Activated CD4-positive, alpha-beta T cell treated with anti-CD3 and anti-CD28 coated beads, Interleukin-10, Interleukin-2, amounts not matched to agents 100 ng/mL and 50 ng/mL, durations not matched to agents 16 hours and 8 hours (primary cell): Measurements from ENCODE around the gene MPRIP.

Experiments
- DNase-seq: peaks from one replicate; pipeline ENCODE4 v3.0.0-alpha.2; 2020

MPRIP gene

DNA sequence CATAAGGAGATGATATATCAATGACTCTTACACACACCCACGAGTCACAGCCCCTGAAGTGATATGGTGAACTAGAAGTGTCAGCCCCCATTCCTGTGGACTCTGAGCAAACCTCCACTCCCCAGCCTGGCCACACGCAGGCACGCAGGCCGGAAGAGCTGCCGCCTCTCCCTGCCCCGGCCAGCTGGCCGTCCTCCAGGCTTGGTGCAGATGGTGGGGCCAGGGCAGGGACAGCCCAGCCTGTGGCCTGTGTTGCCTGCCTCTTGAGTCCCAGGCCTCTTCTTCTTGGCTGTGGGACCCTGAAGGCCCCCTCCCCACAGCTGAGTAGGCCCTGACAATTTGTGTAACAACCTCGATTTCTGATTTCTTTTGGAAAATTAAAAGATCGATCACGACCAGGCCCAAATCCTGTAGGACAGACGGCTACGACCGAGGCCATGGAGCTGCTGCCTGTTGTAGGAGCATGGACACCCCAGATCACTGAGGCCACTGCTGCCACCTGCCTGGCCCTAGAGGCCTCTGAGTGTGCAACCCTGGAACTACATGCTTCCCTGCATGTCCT lies 10.0 kb upstream of the MPRIP start:
- DNase-seq = no peak

- no peak for DNase-seq
Observed at GRCh38 chr17:17033466-17033865, 8.8 kb upstream of the MPRIP start.

DNA sequence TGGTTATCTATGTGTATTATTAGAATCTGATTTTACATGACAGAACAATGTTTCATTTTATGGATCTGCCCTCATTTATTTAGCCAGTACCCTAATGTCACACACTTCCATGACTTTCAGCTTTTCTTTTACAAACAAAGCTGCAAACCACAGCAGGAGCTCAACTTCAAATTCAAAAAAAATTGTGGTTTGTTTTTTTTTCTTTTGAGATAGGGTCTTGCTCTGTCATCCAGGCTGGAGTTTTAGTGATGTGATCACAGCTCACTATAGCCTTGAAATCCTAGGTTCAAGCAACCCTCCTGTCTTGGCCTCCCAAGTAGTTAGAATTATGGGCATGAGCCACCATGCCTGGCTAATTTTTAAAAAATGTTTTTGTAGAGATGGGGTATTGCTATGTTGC lies 8.2 kb upstream of the MPRIP start:
- DNase-seq = no peak

- DNase-seq = no peak
Observed at GRCh38 chr17:17034496-17035075, 7.7 kb upstream of the MPRIP start.

- no peak for DNase-seq
Observed at GRCh38 chr17:17035490-17035889, 6.8 kb upstream of the MPRIP start.

- no peak for DNase-seq
Observed at GRCh38 chr17:17035920-17036523, 6.2 kb upstream of the MPRIP start.

DNA sequence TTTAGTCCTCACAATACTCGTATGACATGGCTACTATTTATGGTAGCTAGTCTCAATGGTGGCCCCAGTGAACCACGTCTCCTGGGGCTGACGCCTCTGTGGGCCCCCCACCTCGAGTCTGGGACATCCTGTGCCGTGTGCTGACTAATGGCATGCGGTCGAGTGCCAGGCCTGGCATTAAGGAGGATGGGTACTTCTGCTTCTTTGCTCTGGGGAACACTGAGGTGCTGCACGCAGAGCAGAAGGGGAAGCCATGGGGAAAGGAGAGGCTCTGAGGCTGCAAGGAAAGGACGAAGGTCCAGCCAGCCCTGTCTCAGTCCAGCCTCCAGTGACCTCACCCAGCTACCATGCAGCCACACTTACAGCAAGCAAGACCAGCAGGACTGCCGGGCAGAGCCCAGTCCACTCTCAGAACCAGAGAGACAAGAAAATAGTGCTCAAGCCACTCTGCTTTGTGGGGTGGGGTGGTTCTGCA lies 5.7 kb upstream of the MPRIP start:
- no peak for DNase-seq

DNA sequence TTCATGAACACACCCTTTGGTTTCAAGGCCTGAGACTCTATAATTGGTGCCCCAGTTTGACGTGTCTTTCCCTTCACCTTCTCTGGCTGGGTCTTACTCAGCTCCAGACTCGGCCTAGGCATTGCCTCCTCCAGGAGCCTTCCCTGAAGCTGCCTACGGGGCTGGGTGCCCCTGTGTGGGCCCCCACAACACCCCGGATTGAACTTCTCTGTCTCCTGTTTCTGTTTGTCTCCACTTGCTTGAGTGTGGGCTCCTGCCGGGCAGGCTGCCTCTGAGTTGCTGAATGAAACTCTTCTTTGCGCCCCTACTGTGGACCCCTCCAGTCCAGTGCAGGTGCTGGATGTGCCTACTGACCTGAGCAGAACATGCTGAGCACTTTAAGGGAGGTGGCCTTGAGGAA lies 2.3 kb upstream of the MPRIP start:
- DNase-seq = no peak

DNA sequence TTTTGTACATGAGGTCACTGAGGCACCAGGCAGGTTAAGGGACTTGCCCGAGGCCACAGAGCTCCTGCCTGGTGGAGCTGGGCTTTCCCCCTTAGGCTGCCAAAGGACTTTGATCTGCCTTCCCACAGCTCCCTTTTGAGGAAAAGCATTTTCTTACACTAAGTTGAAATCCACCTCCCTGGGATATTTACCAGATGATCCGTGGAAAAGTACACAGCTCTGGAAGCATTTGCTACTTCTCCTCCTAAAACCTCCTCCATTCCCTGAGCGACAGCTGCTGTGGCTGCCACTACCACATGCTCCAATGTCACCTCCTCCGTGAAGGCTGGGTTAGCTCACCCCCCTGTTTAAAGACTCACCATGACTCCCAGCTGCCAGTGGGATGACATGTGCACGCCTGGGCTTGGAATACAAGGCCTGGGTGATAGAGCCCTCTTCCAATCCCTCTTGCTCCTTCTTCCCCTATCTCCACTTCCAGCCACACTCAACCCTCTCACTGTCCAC lies 1.2 kb upstream of the MPRIP start:
- DNase-seq = no peak

DNA sequence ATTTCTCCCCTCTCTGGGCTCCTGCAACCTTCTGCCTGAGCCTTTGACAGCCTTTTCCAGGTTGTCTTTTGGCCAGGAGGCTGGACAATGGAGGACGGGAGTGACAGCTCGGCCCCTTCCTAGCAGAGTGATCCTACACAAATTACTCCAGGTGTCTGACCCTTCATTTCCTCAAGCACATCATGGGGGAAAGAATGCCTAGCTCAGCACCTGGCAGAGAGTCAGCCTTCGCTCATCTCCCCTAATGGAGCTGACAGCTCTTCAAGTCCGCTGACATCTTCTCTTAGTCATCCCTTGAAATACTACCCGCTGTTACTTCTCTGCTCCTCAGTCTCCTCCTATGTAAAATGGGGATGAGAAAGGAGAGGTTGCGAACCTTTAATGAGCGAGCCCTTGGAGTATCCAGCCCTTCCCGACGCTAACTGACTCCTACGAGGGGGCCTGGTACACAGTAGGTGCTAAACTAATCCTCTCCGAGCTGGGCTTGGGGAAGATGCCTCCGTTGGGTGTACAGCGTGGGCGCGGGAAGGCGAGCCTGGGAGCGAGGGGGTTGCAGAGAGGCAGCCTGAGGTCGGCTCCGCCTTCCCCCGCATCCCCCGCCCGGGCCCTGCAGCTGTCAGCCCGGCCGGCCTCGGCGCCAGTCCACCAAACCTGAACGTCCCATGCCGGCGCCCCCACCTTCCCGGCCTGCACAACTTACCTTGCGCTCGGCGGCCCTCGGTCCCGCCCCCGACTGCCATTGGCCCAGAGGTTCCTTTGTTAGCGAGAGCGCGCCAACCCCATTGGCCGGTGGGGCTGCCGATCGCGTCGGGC lies 480 bp upstream of the MPRIP start:
- peak; percentile 99 for DNase-seq

GRCh38 chr17:17042851-17043460 lies 699 bp downstream of the MPRIP start:
- peak; percentile 17 for DNase-seq

DNA sequence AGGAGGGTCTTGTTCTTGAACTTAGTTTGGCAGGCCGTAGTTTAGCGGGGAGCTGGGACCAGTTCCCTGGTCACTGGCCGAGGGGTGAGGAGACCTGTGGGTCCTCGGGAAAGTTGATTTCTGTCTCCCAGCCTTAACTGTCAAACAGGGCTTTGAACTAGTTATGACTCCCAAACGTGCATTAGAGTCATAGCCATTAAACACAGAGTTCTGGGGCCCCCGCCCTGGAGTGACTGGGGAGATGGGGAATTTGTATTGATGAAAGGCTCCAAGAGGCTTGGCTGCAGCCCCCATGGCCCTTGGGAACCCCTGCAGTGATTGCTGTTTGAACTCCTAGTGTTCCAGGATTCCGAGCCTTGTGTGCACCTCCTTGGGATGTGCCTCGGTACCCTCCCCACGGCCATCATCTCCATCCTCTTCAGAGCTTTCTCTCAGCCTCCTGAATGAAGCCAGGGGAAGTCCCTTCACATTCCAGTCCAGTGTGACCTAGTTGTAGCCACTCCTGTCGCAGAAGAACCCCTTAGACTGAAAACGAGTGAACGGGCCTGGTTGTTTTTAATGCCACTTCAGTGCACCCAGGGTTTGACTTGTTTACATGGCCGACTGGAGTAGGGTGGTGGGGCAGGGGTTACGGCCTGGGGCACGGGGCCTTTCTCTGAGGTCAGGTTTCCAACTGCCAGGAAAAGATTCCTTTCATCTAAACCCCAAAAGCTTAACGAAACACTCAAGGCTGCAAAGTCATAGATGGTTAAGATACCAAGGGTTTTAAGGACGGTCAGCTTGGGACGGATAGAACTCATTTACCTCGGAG lies 1.4 kb downstream of the MPRIP start:
- DNase-seq = peak; percentile 15

GRCh38 chr17:17044846-17045561 lies 2.7 kb downstream of the MPRIP start:
- DNase-seq = peak; percentile 46

GRCh38 chr17:17048106-17048505 lies 5.8 kb downstream of the MPRIP start:
- no peak for DNase-seq

DNA sequence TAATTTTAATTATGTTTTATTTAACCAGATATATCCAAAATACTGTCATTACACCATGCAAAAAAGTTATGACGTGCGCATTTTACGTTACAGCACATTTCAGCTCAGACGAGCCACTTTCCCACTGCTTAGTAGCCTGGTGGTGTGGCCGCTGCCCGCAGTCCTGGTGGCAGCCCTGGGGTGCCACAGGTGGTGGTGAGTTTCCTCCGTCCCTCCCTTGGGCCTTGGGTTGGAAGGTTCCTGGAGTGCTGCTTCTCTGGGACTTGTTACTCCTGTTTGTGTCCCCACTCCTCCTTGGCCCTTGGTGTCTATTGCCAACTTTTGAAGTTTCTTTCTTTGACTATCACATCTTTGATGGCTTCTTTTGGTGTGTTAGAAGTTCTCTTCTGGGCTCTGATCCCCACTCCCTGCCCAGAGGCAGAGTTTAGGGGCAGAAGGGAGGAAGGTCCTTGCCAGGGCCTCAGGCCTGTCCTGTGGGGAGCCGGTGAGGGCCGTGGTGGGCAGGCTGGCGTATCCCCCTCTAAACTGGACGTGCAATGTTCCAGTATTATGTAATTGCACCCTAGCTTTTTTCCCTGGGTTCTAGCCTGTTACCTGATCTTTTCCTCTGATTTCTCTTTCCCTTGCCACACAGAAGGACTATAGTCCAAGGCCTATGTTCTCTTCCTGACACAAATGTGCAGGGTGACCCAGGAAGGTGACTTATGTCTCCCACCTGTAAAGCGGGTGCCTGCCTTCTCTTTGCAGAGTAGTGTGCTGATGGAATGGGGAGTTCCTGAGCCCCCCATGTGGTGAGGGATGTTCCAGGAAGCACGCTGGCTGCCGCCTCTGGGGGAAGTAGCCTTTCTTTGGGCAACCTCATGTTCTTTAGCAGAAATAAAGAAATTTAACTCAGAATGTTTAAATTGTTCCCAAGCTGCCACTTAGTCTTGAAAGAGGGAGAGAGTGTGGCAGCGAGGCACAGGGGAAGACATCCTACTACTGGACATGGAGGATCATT lies 8.4 kb downstream of the MPRIP start:
- no peak for DNase-seq

DNA sequence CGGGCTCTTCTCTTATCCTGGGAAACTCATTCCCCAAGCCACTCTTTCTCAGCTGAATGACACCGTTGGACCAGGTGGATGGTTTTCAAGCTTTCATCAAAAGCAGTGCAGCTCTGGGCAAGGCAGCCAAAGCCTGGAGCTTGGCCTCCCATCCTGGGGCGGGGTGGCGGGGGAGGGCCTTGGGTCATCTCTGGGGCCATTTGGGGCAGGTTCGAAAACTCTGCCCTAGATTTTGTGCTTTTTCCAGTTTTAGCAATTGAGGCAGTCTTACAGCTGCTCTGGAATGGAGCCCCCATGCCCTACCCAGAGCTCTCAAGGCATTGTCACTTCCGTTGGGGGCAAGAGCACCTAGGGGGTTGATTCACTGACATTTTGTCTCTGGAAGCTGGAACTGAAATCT lies 9.1 kb downstream of the MPRIP start:
- DNase-seq = no peak

- no peak for DNase-seq
Observed at GRCh38 chr17:17051791-17052461, 9.7 kb downstream of the MPRIP start.

DNA sequence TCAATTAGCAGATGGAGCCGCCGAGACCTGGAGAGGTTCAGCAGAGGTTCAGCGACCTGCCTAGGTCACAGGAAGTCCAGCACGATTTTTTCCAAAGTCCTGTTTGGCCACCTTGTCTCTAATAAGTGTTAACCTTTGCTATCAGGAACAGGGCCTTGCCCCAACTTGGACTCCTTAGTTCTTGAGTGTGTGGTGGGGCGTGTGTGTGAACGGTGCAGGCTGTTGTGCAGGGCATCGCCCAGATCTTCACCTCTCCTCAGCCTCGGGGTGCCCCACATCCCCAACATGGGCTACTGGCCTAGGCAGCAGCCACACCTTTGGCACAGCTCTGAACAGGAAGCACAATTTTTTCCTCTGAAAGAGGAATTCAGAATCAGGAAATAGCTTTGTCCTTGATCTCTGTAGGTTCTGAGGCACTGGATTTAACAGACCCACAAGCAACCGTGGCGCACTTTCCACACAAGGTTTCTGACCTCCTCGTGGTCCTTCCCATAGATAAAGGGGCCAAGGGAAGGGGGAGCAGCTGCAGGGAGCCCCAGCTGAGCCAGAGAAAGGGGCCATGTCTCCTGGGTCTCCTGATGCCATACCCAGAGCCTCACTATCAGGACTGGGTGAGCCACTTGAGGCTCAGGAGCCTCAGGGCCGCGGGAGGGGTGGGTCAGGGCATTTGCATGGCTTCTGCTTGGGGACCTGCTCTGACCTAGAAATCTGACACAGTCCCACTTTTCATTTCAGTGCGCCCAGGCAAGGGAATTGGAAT lies 10.4 kb downstream of the MPRIP start:
- no peak for DNase-seq
